Lower leg skin (tissue), 4 donors: ENCODE results near the gene TCF20. TPM values are rescaled to one million over a fixed set of nuclear protein-coding genes. Genes with fewer than 3 reads are reported as not detected.

Experiments used
- DNase-seq, 2 donors: peaks; one replicate each; pipeline ENCODE4 v3.0.0-alpha.2; 2019; ENCODE audit warnings: low spot score in 2 of 2
- H3K4me3 ChIP-seq: fragments of 200-600 bp; sonication (generic); 2 replicates; pipeline ENCODE4 v1.5.1; 2017; ENCODE audit warnings: mild to moderate bottlenecking, low read depth; ENCODE audit not compliant: poor library complexity, severe bottlenecking
- POLR2A ChIP-seq, 2 donors: fragments of 450-650 bp; IDR thresholded peaks; one replicate each; pipeline ENCODE4 v1.6.1; 2016 to 2017; ENCODE audit warnings: antibody characterized with exemption in 2 of 2, mild to moderate bottlenecking in 1 of 2, moderate library complexity in 1 of 2
- WGBS, 2 donors: methylation state at CpG; one replicate each; pipeline ENCODE4 v1.1.5; 2018; 5-methylcytosine and 5-hydroxymethylcytosine counted together
- intact Hi-C: fragments of 100-400 bp; cut with DNase I; formaldehyde crosslinking; loops from one replicate; pipeline ENCODE4 v1.15.0; 2023; ENCODE audit warnings: low total_unique reads
- total RNA-seq, 4 donors: library from RNA; depleted of rRNA; stranded (reverse); fragments of >200 nt; gene quantifications; one replicate each; pipeline ENCODE4 v1.1.0, GENCODE V29; 2016
- TF ChIP-seq, protein P1 (sequence below), 3 donors: fragments of 450-650 bp; IDR thresholded peaks; one replicate each; pipeline ENCODE4 v1.5.1; 2016; ENCODE audit warnings: antibody characterized with exemption in 3 of 3, mild to moderate bottlenecking in 3 of 3, moderate library complexity in 2 of 3

TCF20 gene
- total RNA-seq, 4 donors from 2014 or later = 51.1 to 62.3 (median 58.4) TPM

DNA sequence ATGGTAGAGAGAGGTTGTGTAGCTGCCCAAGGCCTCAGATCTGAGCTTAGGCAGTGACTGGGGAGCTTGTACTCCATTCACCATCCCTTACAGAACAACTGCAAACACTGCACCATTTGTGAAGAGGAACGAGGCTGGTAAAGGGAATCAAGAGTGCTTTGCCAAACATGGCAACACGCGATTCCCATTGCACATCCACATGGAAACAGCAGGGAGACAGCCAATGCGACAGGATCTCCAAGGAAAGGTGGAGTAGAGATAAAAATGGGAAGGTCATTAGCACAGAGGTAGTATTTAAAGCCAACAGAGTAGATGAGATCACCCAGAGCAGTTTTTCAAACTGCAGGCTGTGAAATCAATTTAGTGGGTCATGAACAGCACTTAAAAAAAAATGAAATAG, 42.0 kb downstream of the TCF20 start:
- TF ChIP-seq, protein P1, sequence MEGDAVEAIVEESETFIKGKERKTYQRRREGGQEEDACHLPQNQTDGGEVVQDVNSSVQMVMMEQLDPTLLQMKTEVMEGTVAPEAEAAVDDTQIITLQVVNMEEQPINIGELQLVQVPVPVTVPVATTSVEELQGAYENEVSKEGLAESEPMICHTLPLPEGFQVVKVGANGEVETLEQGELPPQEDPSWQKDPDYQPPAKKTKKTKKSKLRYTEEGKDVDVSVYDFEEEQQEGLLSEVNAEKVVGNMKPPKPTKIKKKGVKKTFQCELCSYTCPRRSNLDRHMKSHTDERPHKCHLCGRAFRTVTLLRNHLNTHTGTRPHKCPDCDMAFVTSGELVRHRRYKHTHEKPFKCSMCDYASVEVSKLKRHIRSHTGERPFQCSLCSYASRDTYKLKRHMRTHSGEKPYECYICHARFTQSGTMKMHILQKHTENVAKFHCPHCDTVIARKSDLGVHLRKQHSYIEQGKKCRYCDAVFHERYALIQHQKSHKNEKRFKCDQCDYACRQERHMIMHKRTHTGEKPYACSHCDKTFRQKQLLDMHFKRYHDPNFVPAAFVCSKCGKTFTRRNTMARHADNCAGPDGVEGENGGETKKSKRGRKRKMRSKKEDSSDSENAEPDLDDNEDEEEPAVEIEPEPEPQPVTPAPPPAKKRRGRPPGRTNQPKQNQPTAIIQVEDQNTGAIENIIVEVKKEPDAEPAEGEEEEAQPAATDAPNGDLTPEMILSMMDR (IDR thresholded peaks at IDR 0.05) = no peak
- no peak for TF ChIP-seq POLR2A (IDR thresholded peaks at IDR 0.05)
- 77 to 80% methylated on average over 4 of the region's 4 CpGs for WGBS, 2 donors
- intact Hi-C loops = no loop called here
- no peak for DNase-seq
- no peak overlapping the region for H3K4me3 ChIP-seq

DNA sequence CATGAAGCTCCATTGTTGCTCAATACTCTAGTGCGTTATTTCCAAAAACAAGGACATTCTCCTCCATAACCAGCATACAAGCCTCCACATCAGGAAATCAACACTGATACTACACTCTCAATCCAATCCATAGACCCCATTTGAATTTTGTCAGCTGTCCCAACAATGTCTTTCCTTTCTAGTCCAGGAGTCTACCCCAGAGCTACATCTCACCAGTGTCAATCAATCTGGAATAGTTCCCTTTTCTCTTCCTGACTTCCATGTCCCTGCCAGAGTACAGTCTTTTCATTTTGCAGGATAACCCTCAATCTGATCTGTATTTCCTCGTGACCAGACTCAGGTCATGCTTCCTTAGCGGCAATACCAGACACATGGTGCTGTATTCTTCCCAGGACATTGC, 43.0 kb downstream of the TCF20 start:
- TF ChIP-seq, protein P1 (IDR thresholded peaks at IDR 0.05) = no peak
- no peak for TF ChIP-seq POLR2A (IDR thresholded peaks at IDR 0.05)
- WGBS, 2 donors = 93 to 96% methylated on average over 3 of the region's 3 CpGs
- intact Hi-C loops = no loop called here
- H3K4me3 ChIP-seq = no peak overlapping the region
- DNase-seq = no peak

DNA sequence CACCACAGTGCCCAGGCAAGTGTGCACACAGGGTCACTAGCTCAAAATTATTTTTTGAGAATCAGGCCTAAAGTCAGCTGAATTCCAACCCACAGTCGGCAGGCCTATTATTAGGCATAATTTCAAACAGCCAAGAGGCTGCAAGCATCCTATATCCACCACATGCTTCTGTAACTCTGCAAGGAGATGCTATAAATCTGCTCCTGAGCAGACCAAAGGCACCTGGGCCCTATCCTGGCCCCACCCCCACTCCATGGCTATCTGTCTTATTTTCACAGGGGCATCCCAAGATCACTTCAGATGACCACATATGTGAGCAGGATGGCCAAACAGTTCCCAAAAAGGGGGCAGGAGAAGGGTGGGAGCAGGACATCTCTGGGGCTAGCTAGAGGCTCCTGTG, 44.6 kb downstream of the TCF20 start:
- H3K4me3 ChIP-seq = no peak overlapping the region
- WGBS, 2 donors = 56 to 82% methylated on average over 1 of the region's 1 CpG
- no peak for DNase-seq
- intact Hi-C loops = no loop called here
- TF ChIP-seq, protein P1 (IDR thresholded peaks at IDR 0.05) = no peak
- TF ChIP-seq POLR2A (IDR thresholded peaks at IDR 0.05) = no peak

DNA sequence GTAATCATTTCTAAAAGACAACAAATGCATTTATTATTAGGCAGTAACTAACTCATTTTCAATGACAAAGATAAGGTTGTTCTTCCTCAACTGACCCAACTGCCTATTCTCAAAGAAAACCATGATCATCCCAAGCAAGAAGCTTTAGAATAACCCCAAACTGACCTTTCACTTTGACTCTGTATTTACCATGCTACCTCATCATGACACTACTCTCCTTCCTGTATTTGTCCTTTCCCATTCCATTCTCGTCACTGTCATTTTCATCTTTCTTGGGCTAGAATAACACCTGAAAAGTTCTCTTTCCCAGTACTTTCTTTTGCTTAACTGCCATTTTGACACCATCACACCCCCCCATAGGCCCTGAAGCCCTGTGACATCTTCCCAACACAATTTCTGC, 48.3 kb downstream of the TCF20 start:
- DNase-seq = no peak
- intact Hi-C loops = no loop called here
- no peak overlapping the region for H3K4me3 ChIP-seq
- WGBS, 2 donors = 86 to 97% methylated on average over 1 of the region's 1 CpG
- TF ChIP-seq, protein P1 (IDR thresholded peaks at IDR 0.05) = no peak
- TF ChIP-seq POLR2A (IDR thresholded peaks at IDR 0.05) = no peak

Other genes starting within 250 kb of the TCF20 start
- 10 to 100 TPM; 13.1 to 26.2 (median 17.3) TPM for gene NAGA, start 199.8 kb downstream of the TCF20 start, total RNA-seq
- 10 to 100 TPM in 2 of 4 donors, 1 to 10 TPM in 2; 4.1 to 13.0 (median 11.3) TPM for gene PHETA2, start 196.4 kb downstream of the TCF20 start, total RNA-seq
- 10 to 100 TPM; 11.2 to 21.9 (median 12.6) TPM for gene SMDT1, start 191.0 kb downstream of the TCF20 start, total RNA-seq
- 10 to 100 TPM; 48.8 to 74.7 (median 58.4) TPM for gene NDUFA6, start 179.9 kb downstream of the TCF20 start, total RNA-seq
- 1 to 10 TPM in 2 of 4 donors, under 1 TPM in 2; 0.61 to 1.4 (median 0.97) TPM for gene CYP2D6, start 139.8 kb downstream of the TCF20 start, total RNA-seq
- gene NFAM1, start 161.8 kb upstream of the TCF20 start, total RNA-seq = 1 to 10 TPM; 1.2 to 2.5 (median 1.3) TPM
- gene RRP7A, start 249.1 kb upstream of the TCF20 start, total RNA-seq = 10 to 100 TPM; 14.4 to 35.2 (median 27.1) TPM